ENCODE measurements around the gene CHORDC1.
"Not testable (repeated sequence)": the region's sequence is repeated elsewhere in the genome, so short reads cannot be mapped to it uniquely, and the experiment has no call there.

DNA sequence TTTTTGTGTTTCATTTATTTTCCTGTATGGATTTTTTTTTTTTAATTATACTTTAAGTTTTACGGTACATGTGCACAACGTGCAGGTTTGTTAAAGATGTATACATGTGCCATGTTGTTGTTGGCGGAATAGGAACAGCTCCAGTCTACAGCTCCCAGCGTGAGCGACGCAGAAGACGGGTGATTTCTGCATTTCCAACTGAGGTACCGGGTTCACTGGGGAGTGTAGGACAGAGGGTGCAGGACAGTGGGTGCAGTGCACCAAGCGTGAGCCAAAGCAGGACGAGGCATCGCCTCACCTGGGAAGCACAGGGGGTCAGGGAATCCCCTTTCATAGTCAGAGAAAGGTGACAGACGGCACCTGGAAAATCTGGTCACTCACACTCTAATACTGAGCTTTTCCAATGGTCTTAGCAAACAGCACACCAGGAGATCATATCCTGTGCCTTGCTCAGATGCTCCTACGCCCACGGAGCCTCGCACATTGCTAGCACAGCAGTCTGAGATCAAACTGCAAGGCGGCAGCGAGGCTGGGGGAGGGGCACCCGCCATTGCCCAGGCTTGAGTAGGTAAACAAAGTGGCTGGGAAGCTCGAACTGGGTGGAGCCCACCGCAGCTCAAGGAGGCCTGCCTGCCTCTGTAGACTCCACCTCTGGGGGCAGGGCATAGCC, 17.3 kb upstream of the CHORDC1 start:
- not testable (repeated sequence) for TF ChIP-seq ELF1 (CRISPR knock-in tag; IDR thresholded peaks at IDR 0.05); U2AF2 (IDR thresholded peaks at IDR 0.05; ENCODE audit: low read depth, low read length); CAMTA2 (CRISPR knock-in tag; IDR thresholded peaks at IDR 0.05; ENCODE audit: borderline replicate concordance); YY1 (IDR thresholded peaks at IDR 0.05; ENCODE audit: insufficient read depth, insufficient replicate concordance, low read depth, low read length); CHD2 (IDR thresholded peaks at IDR 0.05; ENCODE audit: low read depth, low read length); JARID2 (CRISPR knock-in tag; IDR thresholded peaks at IDR 0.05; ENCODE audit: insufficient replicate concordance)
- TF ChIP-seq, protein P1, sequence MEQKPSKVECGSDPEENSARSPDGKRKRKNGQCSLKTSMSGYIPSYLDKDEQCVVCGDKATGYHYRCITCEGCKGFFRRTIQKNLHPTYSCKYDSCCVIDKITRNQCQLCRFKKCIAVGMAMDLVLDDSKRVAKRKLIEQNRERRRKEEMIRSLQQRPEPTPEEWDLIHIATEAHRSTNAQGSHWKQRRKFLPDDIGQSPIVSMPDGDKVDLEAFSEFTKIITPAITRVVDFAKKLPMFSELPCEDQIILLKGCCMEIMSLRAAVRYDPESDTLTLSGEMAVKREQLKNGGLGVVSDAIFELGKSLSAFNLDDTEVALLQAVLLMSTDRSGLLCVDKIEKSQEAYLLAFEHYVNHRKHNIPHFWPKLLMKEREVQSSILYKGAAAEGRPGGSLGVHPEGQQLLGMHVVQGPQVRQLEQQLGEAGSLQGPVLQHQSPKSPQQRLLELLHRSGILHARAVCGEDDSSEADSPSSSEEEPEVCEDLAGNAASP (CRISPR knock-in tag; IDR thresholded peaks at IDR 0.05; ENCODE audit: borderline replicate concordance): not testable (repeated sequence)
- TF ChIP-seq, protein P2, sequence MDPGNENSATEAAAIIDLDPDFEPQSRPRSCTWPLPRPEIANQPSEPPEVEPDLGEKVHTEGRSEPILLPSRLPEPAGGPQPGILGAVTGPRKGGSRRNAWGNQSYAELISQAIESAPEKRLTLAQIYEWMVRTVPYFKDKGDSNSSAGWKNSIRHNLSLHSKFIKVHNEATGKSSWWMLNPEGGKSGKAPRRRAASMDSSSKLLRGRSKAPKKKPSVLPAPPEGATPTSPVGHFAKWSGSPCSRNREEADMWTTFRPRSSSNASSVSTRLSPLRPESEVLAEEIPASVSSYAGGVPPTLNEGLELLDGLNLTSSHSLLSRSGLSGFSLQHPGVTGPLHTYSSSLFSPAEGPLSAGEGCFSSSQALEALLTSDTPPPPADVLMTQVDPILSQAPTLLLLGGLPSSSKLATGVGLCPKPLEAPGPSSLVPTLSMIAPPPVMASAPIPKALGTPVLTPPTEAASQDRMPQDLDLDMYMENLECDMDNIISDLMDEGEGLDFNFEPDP (CRISPR knock-in tag; conservative IDR thresholded peaks at IDR 0.05): not testable (repeated sequence)
- TF ChIP-seq, protein P3, sequence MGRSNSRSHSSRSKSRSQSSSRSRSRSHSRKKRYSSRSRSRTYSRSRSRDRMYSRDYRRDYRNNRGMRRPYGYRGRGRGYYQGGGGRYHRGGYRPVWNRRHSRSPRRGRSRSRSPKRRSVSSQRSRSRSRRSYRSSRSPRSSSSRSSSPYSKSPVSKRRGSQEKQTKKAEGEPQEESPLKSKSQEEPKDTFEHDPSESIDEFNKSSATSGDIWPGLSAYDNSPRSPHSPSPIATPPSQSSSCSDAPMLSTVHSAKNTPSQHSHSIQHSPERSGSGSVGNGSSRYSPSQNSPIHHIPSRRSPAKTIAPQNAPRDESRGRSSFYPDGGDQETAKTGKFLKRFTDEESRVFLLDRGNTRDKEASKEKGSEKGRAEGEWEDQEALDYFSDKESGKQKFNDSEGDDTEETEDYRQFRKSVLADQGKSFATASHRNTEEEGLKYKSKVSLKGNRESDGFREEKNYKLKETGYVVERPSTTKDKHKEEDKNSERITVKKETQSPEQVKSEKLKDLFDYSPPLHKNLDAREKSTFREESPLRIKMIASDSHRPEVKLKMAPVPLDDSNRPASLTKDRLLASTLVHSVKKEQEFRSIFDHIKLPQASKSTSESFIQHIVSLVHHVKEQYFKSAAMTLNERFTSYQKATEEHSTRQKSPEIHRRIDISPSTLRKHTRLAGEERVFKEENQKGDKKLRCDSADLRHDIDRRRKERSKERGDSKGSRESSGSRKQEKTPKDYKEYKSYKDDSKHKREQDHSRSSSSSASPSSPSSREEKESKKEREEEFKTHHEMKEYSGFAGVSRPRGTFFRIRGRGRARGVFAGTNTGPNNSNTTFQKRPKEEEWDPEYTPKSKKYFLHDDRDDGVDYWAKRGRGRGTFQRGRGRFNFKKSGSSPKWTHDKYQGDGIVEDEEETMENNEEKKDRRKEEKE (IDR thresholded peaks at IDR 0.05): not testable (repeated sequence)
- TF ChIP-seq, protein P4, sequence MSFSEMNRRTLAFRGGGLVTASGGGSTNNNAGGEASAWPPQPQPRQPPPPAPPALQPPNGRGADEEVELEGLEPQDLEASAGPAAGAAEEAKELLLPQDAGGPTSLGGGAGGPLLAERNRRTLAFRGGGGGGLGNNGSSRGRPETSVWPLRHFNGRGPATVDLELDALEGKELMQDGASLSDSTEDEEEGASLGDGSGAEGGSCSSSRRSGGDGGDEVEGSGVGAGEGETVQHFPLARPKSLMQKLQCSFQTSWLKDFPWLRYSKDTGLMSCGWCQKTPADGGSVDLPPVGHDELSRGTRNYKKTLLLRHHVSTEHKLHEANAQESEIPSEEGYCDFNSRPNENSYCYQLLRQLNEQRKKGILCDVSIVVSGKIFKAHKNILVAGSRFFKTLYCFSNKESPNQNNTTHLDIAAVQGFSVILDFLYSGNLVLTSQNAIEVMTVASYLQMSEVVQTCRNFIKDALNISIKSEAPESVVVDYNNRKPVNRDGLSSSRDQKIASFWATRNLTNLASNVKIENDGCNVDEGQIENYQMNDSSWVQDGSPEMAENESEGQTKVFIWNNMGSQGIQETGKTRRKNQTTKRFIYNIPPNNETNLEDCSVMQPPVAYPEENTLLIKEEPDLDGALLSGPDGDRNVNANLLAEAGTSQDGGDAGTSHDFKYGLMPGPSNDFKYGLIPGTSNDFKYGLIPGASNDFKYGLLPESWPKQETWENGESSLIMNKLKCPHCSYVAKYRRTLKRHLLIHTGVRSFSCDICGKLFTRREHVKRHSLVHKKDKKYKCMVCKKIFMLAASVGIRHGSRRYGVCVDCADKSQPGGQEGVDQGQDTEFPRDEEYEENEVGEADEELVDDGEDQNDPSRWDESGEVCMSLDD (CRISPR knock-in tag; IDR thresholded peaks at IDR 0.05; ENCODE audit: borderline replicate concordance): not testable (repeated sequence)
